Bronchial epithelial cell (primary cell): Measurements from ENCODE around the gene ZNF593. TPM values are rescaled to one million over a fixed set of nuclear protein-coding genes. Genes with fewer than 3 reads are reported as not detected.

Experiments
- DNase-seq: peaks from one replicate; pipeline ENCODE4 v3.0.0-alpha.2; 2010; ENCODE audit warnings: low read depth
- FAIRE-seq: peaks from 2 replicates; lab custom pipeline; 2011; peaks lifted over from hg19 to GRCh38; lab: Jason Lieb, UNC
- H3K27me3 ChIP-seq: 2 replicates; pipeline ENCODE4 v1.5.1; 2011; ENCODE audit warnings: low read length; ENCODE audit not compliant: control insufficient read depth, insufficient read depth
- H3K36me3 ChIP-seq: 2 replicates; pipeline ENCODE4 v1.5.1; 2011; ENCODE audit warnings: low read length; ENCODE audit not compliant: control insufficient read depth, insufficient read depth
- H3K4me3 ChIP-seq: 2 replicates; pipeline ENCODE4 v1.5.1; 2011; ENCODE audit warnings: mild to moderate bottlenecking, low read depth, low read length, control low read depth
- CTCF ChIP-seq: IDR thresholded peaks from 2 replicates; pipeline ENCODE4 v1.5.1; 2011; ENCODE audit warnings: mild to moderate bottlenecking, moderate library complexity, low read length, control low read depth, inconsistent platforms; ENCODE audit not compliant: insufficient read depth, severe bottlenecking
- total RNA-seq: library from RNA; depleted of rRNA; stranded (reverse); fragments of >200 nt; gene quantifications from 2 replicates; pipeline ENCODE4 v1.2.1, GENCODE V29; 2014

The ZNF593 gene
- total RNA-seq, 1 donor from 2014 or later: 66.9 TPM

DNA sequence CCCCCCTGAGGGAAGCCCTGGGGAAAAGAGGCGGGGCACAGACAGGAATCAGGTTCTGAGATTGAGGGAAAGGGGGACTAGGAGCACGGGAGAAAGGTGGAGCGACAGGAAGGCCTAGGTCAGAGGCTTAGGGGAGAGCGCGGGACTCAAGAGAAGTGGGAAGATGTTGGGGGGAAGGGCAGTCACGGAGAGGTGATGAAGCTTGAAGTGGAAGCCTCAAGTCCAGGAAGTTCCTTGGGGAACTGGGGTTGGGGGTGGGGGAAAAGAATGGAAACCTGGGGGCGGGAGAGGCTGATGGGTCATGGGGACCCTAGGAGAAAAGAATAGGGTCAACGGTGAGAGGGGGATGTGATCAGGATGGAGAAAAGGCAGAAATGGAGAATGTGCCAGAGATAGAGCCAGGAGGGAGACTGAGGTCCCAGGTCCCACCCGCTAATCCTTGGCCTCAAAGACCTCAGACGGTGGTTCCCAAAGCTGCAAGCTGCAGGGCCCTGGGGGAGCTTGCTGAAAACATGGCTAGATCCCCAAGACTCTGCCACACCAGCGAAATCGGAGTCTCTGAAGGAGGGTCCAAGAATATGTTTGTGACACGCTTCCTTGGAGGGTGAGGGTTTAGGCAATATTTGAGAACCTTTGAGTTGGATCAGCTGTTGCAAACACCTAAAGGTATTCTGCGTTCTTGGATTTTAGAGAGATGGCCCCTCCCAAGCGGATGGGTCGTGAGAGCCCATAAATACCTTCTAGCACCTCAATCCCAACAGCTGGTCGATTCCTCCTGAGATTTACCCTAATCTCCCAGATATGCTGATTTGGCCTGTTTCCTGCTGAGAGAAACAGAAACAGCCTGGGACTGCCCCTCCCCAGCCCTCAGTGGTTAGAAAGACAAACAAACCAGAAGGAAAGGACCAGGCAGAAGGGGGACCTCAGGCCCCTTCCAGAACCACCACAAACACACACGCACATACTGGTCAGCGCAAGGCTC is 4.6 kb upstream of the ZNF593 start:
- no peak overlapping the region for H3K4me3 ChIP-seq
- H3K36me3 ChIP-seq: no peaks in the 10 kb centered on the region
- peaks cover 4% of the 10 kb centered on the region for H3K27me3 ChIP-seq
- no peak for TF ChIP-seq CTCF
- DNase-seq (no peak), FAIRE-seq (no peak)

GRCh38 chr1:26166719-26167281 is 2.9 kb upstream of the ZNF593 start:
- FAIRE-seq: no peak
- H3K4me3 ChIP-seq: no peak overlapping the region

GRCh38 chr1:26168410-26169197 is 1.1 kb upstream of the ZNF593 start, which contains the start of gene C1orf232:
C1orf232 (minus strand) TSS chr1:26168963; CDS start chr1:26168499, 464 bp downstream.
- Histone ChIP-seq H3K36me3 (peaks cover 9% of the 10 kb centered on the region), H3K27me3 (peaks cover 4% of the 10 kb centered on the region), H3K4me3 (peak within 1 kb of the TSS; percentile 78)
- no peak for TF ChIP-seq CTCF
- FAIRE-seq: no peak
- no peak for DNase-seq

More at GRCh38 chr1:26166719-26167281, 2.9 kb upstream of the ZNF593 start:
- Histone ChIP-seq H3K27me3 (peaks cover 4% of the 10 kb centered on the region), H3K36me3 (peaks cover 8% of the 10 kb centered on the region)
- no peak for TF ChIP-seq CTCF
- DNase-seq: no peak

- peaks cover 9% of the 10 kb centered on the region for H3K36me3 ChIP-seq
- FAIRE-seq (no peak), DNase-seq (no peak)
- peaks cover 4% of the 10 kb centered on the region for H3K27me3 ChIP-seq
- no peak for TF ChIP-seq CTCF
- no peak overlapping the region for H3K4me3 ChIP-seq
These were observed 532 bp upstream of the ZNF593 start for GRCh38 chr1:26169198-26169554.

GRCh38 chr1:26170472-26170821 is 739 bp downstream of the ZNF593 start:
- FAIRE-seq (no peak), DNase-seq (no peak)
- peaks cover 9% of the 10 kb centered on the region for H3K36me3 ChIP-seq
- H3K27me3 ChIP-seq: no peaks in the 10 kb centered on the region
- TF ChIP-seq CTCF: no peak
- H3K4me3 ChIP-seq: peak overlapping the region; percentile 78
